Panc1 (cell line): ENCODE results near the gene SLC11A1. TPM values are rescaled to one million over a fixed set of nuclear protein-coding genes. Genes with fewer than 3 reads are reported as not detected.

Source experiments
- ATAC-seq: fragments of 200-7000 bp; cut with Tn5 transposase; 2 replicates; pipeline ENCODE4 v1.9.1; 2020; ENCODE audit warnings: mild to moderate bottlenecking, moderate library complexity
- BruUV-seq: library from RNA; stranded (reverse); fragments of 400-500 nt; replicated peaks from 2 replicates; lab custom pipeline; 2021; lab: Mats Ljungman, UMichigan
- CTCF ChIA-PET: fragments of 300-600 bp; sonication (Branson Sonifier 250); formaldehyde crosslinking; loops from one replicate; lab custom pipeline; 2022; ENCODE audit warnings: antibody characterized with exemption; lab: Charles Lee
- POLR2A ChIA-PET: fragments of 300-600 bp; sonication (Branson Sonifier 250); formaldehyde crosslinking; loops from one replicate; lab custom pipeline; 2022; ENCODE audit warnings: antibody characterized with exemption; lab: Charles Lee
- DNase-seq: peaks from one replicate; pipeline ENCODE4 v3.0.0-alpha.2; 2010; ENCODE audit warnings: low read depth, low spot score
- H3K27ac ChIP-seq: 2 replicates; pipeline ENCODE4 v1.5.1; 2011; ENCODE audit warnings: mild to moderate bottlenecking, low read length, inconsistent platforms
- H3K27me3 ChIP-seq: fragments of 200-500 bp; sonication (Bioruptor generic); 2 replicates; pipeline ENCODE4 v1.6.0; 2014; ENCODE audit warnings: low read length, inconsistent platforms; ENCODE audit not compliant: control insufficient read depth, insufficient read depth
- H3K36me3 ChIP-seq: fragments of 200-500 bp; sonication (Bioruptor generic); 2 replicates; pipeline ENCODE4 v1.5.1; 2014; ENCODE audit warnings: inconsistent platforms, mild to moderate bottlenecking, low read length, moderate library complexity; ENCODE audit not compliant: control insufficient read depth, insufficient read depth
- H3K4me1 ChIP-seq: 2 replicates; pipeline ENCODE4 v1.5.1; 2011; ENCODE audit warnings: inconsistent platforms, mild to moderate bottlenecking, low read length, moderate library complexity; ENCODE audit not compliant: control insufficient read depth, insufficient read depth
- H3K4me3 ChIP-seq, 2 experiments: 2 replicates each; pipeline ENCODE4 v1.5.1; 2011 to 2012; ENCODE audit warnings: low read depth in 2 of 2, low read length in 2 of 2, mild to moderate bottlenecking in 2 of 2, inconsistent platforms in 1 of 2, moderate library complexity in 1 of 2
- H3K9me3 ChIP-seq: fragments of 200-500 bp; sonication (Bioruptor generic); 2 replicates; pipeline ENCODE4 v1.5.1; 2014; ENCODE audit warnings: low read depth, mild to moderate bottlenecking, inconsistent platforms, low read length, moderate library complexity; ENCODE audit not compliant: control insufficient read depth, insufficient read depth
- CTCF ChIP-seq: fragments of 450-650 bp; IDR thresholded peaks from 2 replicates; pipeline ENCODE4 v1.5.1; 2017; ENCODE audit warnings: mild to moderate bottlenecking
- POLR2AphosphoS5 ChIP-seq: IDR thresholded peaks from 2 replicates; pipeline ENCODE4 v1.6.1; 2012; ENCODE audit warnings: mild to moderate bottlenecking, low read depth, low read length, moderate library complexity
- REST ChIP-seq, 2 experiments: IDR thresholded peaks; 2 replicates each; pipeline ENCODE4 v1.6.1; 2011 to 2012; ENCODE audit warnings: low read depth in 2 of 2, control low read depth in 1 of 2, low read length in 1 of 2, mild to moderate bottlenecking in 1 of 2, moderate library complexity in 1 of 2; ENCODE audit not compliant: insufficient read depth in 1 of 2
- SIN3A ChIP-seq: IDR thresholded peaks from 2 replicates; pipeline ENCODE4 v1.6.1; 2012; ENCODE audit warnings: low read depth, mild to moderate bottlenecking, low read length, moderate library complexity, borderline replicate concordance; ENCODE audit not compliant: insufficient read depth
- TCF7L2 ChIP-seq: IDR thresholded peaks from 2 replicates; pipeline ENCODE4 v1.6.1; 2011; ENCODE audit warnings: mild to moderate bottlenecking, low read depth, low read length, inconsistent platforms
- in situ Hi-C: cut with HindIII; loops from 2 replicates; pipeline ENCODE4 v1.10.0; 2016; ENCODE audit warnings: low sequenced_read_pairs, low pct_unique_long_range_greater_than_20kb
- intact Hi-C: fragments of 100-400 bp; cut with micrococcal nuclease; formaldehyde crosslinking; loops from one replicate; pipeline ENCODE4 v1.10.0; 2022; ENCODE audit not compliant: unreplicated experiment
- total RNA-seq: library from RNA; stranded (reverse); gene quantifications from one replicate; pipeline ENCODE4 v1.2.1, GENCODE V29; 2021; ENCODE audit not compliant: unreplicated experiment

SLC11A1 gene
- total RNA-seq, 1 experiment from 2014 or later = 0.31 TPM

GRCh38 chr2:218418717-218419458 lies 36.8 kb downstream of the SLC11A1 start, which contains the start of gene VIL1:
Gene VIL1, plus strand, starts transcription at chr2:218419123. Its CDS starts 4,656 bp downstream, at chr2:218423779.
- in situ Hi-C loops (no loop called here), intact Hi-C loops (no loop called here)
- no peaks in the 10 kb centered on the region for H3K4me1 ChIP-seq
- TF ChIP-seq CTCF (no peak), TCF7L2 (no peak), REST (IDR thresholded peaks at IDR 0.05; ENCODE audit: insufficient read depth in 1 of 2, low read depth in 2 of 2, low read length in 1 of 2) (no peak), POLR2AphosphoS5 (no peak), SIN3A (no peak)
- CTCF ChIA-PET = no interaction called here
- no peak within 1 kb of the TSS for H3K27ac ChIP-seq
- DNase-seq = no peak
- no peak within 1 kb of the TSS for H3K4me3 ChIP-seq
- no peaks in the 10 kb centered on the region for H3K9me3 ChIP-seq
- no peaks in the 10 kb centered on the region for H3K36me3 ChIP-seq
- no peaks in the 10 kb centered on the region for H3K27me3 ChIP-seq
- POLR2A ChIA-PET = no interaction called here
- BruUV-seq = no TSS peak
- 0 out of 2 replicates have a peak, but pooled peaks have one; percentile 42 for ATAC-seq

GRCh38 chr2:218419630-218420216 lies 37.6 kb downstream of the SLC11A1 start:
- Histone ChIP-seq H3K9me3 (no peaks in the 10 kb centered on the region), H3K36me3 (no peaks in the 10 kb centered on the region), H3K4me1 (no peaks in the 10 kb centered on the region), H3K27ac (no peak overlapping the region), H3K4me3 (no peak overlapping the region), H3K27me3 (no peaks in the 10 kb centered on the region)
- no peak for DNase-seq
- CTCF ChIA-PET = no interaction called here
- intact Hi-C loops (no loop called here), in situ Hi-C loops (no loop called here)
- POLR2A ChIA-PET = no interaction called here
- no TSS peak for BruUV-seq
- peak; percentile 28; the same call in 1 of the 2 replicates for ATAC-seq
- TF ChIP-seq TCF7L2 = no peak
- TF ChIP-seq CTCF = no peak
- no peak for TF ChIP-seq POLR2AphosphoS5
- no peak for TF ChIP-seq REST (IDR thresholded peaks at IDR 0.05; ENCODE audit: insufficient read depth in 1 of 2, low read depth in 2 of 2, low read length in 1 of 2)
- TF ChIP-seq SIN3A = no peak
